HCT116 (cell line): ENCODE results near the gene SYNGAP1. TPM values are rescaled to one million over a fixed set of nuclear protein-coding genes. Genes with fewer than 3 reads are reported as not detected.

Experiments
- ATAC-seq: fragments of 200-7000 bp; cut with Tn5 transposase; 2 replicates; pipeline ENCODE4 v1.9.1; 2020; ENCODE audit warnings: mild to moderate bottlenecking, moderate library complexity
- BruUV-seq: library from RNA; stranded (reverse); fragments of 400-500 nt; replicated peaks from 2 replicates; lab custom pipeline; 2021; lab: Mats Ljungman, UMichigan
- CTCF ChIA-PET: fragments of 300-600 bp; sonication (Branson Sonifier 250); formaldehyde crosslinking; loops from one replicate; lab custom pipeline; 2021; ENCODE audit warnings: antibody characterized with exemption; lab: Charles Lee
- POLR2A ChIA-PET: fragments of 300-600, 350-600 bp; sonication (Branson Sonifier 250); formaldehyde crosslinking; loops from one replicate; lab custom pipeline; 2021; ENCODE audit warnings: antibody characterized with exemption; lab: Charles Lee
- RAD21 ChIA-PET, 2 experiments: fragments of 300-600 bp; sonication (Branson Sonifier 250); formaldehyde crosslinking; loops; one replicate each; lab custom pipeline; 2023; ENCODE audit warnings: low total read pairs in 2 of 2; ENCODE audit not compliant: uncharacterized antibody in 2 of 2, unreplicated experiment in 2 of 2, low non-redundant PET in 1 of 2; lab: Charles Lee
- DNase-seq: peaks from one replicate; pipeline ENCODE4 v3.0.0-alpha.2; 2010; ENCODE audit warnings: low read depth, low spot score
- H2AFZ ChIP-seq: fragments of 200-600 bp; shearing (Covaris generic), sonication (generic); 2 replicates; pipeline ENCODE4 v1.6.1; 2017; ENCODE audit warnings: low read depth, mixed run types, mixed read lengths, antibody characterized with exemption, low read length; ENCODE audit not compliant: poor library complexity, severe bottlenecking
- H3K27ac ChIP-seq: 2 replicates; pipeline ENCODE4 v1.5.1; 2012; ENCODE audit warnings: low read depth, low read length
- H3K27me3 ChIP-seq: fragments of 200-600 bp; sonication (generic); 2 replicates; pipeline ENCODE4 v1.6.1; 2016; ENCODE audit warnings: mixed run types, low read length, mixed read lengths; ENCODE audit not compliant: insufficient read depth
- H3K36me3 ChIP-seq, 2 experiments: fragments of 200-500 bp in 1 of 2; fragments of 200-600 bp in 1 of 2; sonication (Bioruptor generic) in 1 of 2; sonication (generic) in 1 of 2; 2 replicates each; pipeline versions ENCODE4 v1.5.1 to v1.6.1; 2014 to 2016; ENCODE audit warnings: low read length in 2 of 2, inconsistent platforms in 1 of 2, mixed read lengths in 1 of 2, mixed run types in 1 of 2; ENCODE audit not compliant: insufficient read depth in 2 of 2, control insufficient read depth in 1 of 2
- H3K4me1 ChIP-seq, 2 experiments: fragments of 200-600 bp in 1 of 2; sonication (generic) in 1 of 2; 2 replicates each; pipeline versions ENCODE4 v1.5.1 to v1.6.1; 2012 to 2017; ENCODE audit warnings: low read length in 2 of 2, inconsistent platforms in 1 of 2, mild to moderate bottlenecking in 1 of 2, mixed read lengths in 1 of 2, mixed run types in 1 of 2, moderate library complexity in 1 of 2; ENCODE audit not compliant: insufficient read depth in 2 of 2, control insufficient read depth in 1 of 2
- H3K4me2 ChIP-seq: fragments of 200-600 bp; sonication (generic); 2 replicates; pipeline ENCODE4 v1.6.1; 2017; ENCODE audit warnings: mixed run types, low read length, mixed read lengths
- H3K4me3 ChIP-seq, 2 experiments: fragments of 200-600 bp in 1 of 2; sonication (generic) in 1 of 2; replicated peaks in 1 of 2; 2 replicates each; pipeline ENCODE4 v1.5.1; 2011 to 2016; ENCODE audit warnings: low read length in 2 of 2, control low read depth in 1 of 2, low read depth in 1 of 2, mild to moderate bottlenecking in 1 of 2, mixed read lengths in 1 of 2, mixed run types in 1 of 2
- H3K79me2 ChIP-seq: fragments of 200-600 bp; sonication (generic); 2 replicates; pipeline ENCODE4 v1.6.1; 2017; ENCODE audit warnings: mild to moderate bottlenecking, mixed run types, low read length, moderate library complexity, mixed read lengths; ENCODE audit not compliant: insufficient read depth
- H3K9ac ChIP-seq: fragments of 200-600 bp; sonication (generic); 2 replicates; pipeline ENCODE4 v1.6.1; 2016; ENCODE audit warnings: low read length, mixed read lengths
- H3K9me2 ChIP-seq: fragments of 200-600 bp; sonication (generic), shearing (Covaris generic); 2 replicates; pipeline ENCODE4 v1.6.1; 2017; ENCODE audit warnings: mixed run types, mild to moderate bottlenecking, moderate library complexity; ENCODE audit not compliant: insufficient read depth
- H3K9me3 ChIP-seq, 2 experiments: fragments of 200-500 bp in 1 of 2; fragments of 200-600 bp in 1 of 2; sonication (Bioruptor generic) in 1 of 2; sonication (generic) in 1 of 2; 2 replicates each; pipeline ENCODE4 v1.6.1; 2014 to 2017; ENCODE audit warnings: low read length in 2 of 2, mixed read lengths in 2 of 2, inconsistent platforms in 1 of 2, low read depth in 1 of 2, mild to moderate bottlenecking in 1 of 2, mixed run types in 1 of 2, moderate library complexity in 1 of 2; ENCODE audit not compliant: control insufficient read depth in 1 of 2, insufficient read depth in 1 of 2
- H4K20me1 ChIP-seq: fragments of 200-600 bp; sonication (generic), shearing (Covaris generic); 2 replicates; pipeline ENCODE4 v1.6.1; 2017; ENCODE audit warnings: mixed run types, mild to moderate bottlenecking, moderate library complexity; ENCODE audit not compliant: insufficient read depth
- CBX3 ChIP-seq: IDR thresholded peaks from 2 replicates; pipeline ENCODE4 v1.6.1; 2012; ENCODE audit warnings: low read depth
- EGR1 ChIP-seq: IDR thresholded peaks from 2 replicates; pipeline ENCODE4 v1.6.1; 2012; ENCODE audit warnings: low read depth
- EZH2 ChIP-seq: fragments of 200-600 bp; sonication (generic); IDR thresholded peaks from 2 replicates; pipeline ENCODE4 v1.6.1; 2017; ENCODE audit warnings: antibody characterized with exemption, mixed run types
- EZH2phosphoT487 ChIP-seq: fragments of 200-600 bp; IDR thresholded peaks from 2 replicates; pipeline ENCODE4 v1.6.1; 2018; ENCODE audit warnings: antibody characterized with exemption, borderline replicate concordance
- MAX ChIP-seq: IDR thresholded peaks from 2 replicates; pipeline ENCODE4 v1.6.1; 2012
- POLR2A ChIP-seq: IDR thresholded peaks from 2 replicates; pipeline ENCODE4 v1.7.0; 2011; ENCODE audit warnings: borderline replicate concordance; ENCODE audit not compliant: insufficient read depth, insufficient read length; ENCODE audit errors: extremely low read depth
- RAD21 ChIP-seq: IDR thresholded peaks from 2 replicates; pipeline ENCODE4 v1.6.1; 2012; ENCODE audit warnings: low read depth, mild to moderate bottlenecking
- REST ChIP-seq: IDR thresholded peaks from 2 replicates; pipeline ENCODE4 v1.6.1; 2012; ENCODE audit warnings: low read depth
- SP1 ChIP-seq: IDR thresholded peaks from 2 replicates; pipeline ENCODE4 v1.6.1; 2012; ENCODE audit warnings: low read depth
- SRF ChIP-seq: IDR thresholded peaks from 2 replicates; pipeline ENCODE4 v1.6.1; 2012; ENCODE audit warnings: low read depth
- TCF7L2 ChIP-seq: IDR thresholded peaks from 2 replicates; pipeline ENCODE4 v1.7.0; 2011; ENCODE audit warnings: borderline replicate concordance, inconsistent platforms; ENCODE audit not compliant: insufficient read depth, insufficient read length; ENCODE audit errors: extremely low read depth
- ZBTB33 ChIP-seq: IDR thresholded peaks from 2 replicates; pipeline ENCODE4 v1.6.1; 2011; ENCODE audit warnings: mild to moderate bottlenecking, low read length, moderate library complexity; ENCODE audit not compliant: insufficient replicate concordance; ENCODE audit errors: extremely low read depth
- ZNF274 ChIP-seq: fragments of 200-500 bp; sonication (Bioruptor generic); IDR thresholded peaks from 2 replicates; pipeline ENCODE4 v1.6.1; 2014; ENCODE audit warnings: mild to moderate bottlenecking, low read depth, low read length, inconsistent platforms
- intact Hi-C: fragments of 100-400 bp; cut with micrococcal nuclease; formaldehyde crosslinking; loops from 2 replicates; pipeline ENCODE4 v1.10.0; 2022
- total RNA-seq: library from RNA; stranded (reverse); gene quantifications from one replicate; pipeline ENCODE4 v1.2.1, GENCODE V29; 2021; ENCODE audit not compliant: unreplicated experiment

The SYNGAP1 gene
- total RNA-seq, 1 experiment from 2014 or later = 11.5 TPM

- Histone ChIP-seq H3K9ac (no peak overlapping the region), H3K9me2 (no peaks in the 10 kb centered on the region), H3K4me2 (0 out of 2 replicates have a peak overlapping the region, but pooled peaks have one; percentile 28), H3K4me1 (peaks cover 0 to 16% of the 10 kb centered on the region in 2 experiments; a peak in 2 of 4 replicates), H3K79me2 (no peaks in the 10 kb centered on the region), H3K9me3 (no peaks in the 10 kb centered on the region), H3K4me3 (no peak overlapping the region), H3K36me3 (no peaks in the 10 kb centered on the region), H2AFZ (no peak overlapping the region), H3K27me3 (no peaks in the 10 kb centered on the region), H3K27ac (no peak overlapping the region), H4K20me1 (no peaks in the 10 kb centered on the region)
- no TSS peak for BruUV-seq
- no peak for TF ChIP-seq REST
- no peak for TF ChIP-seq POLR2A
- TF ChIP-seq SRF = no peak
- no peak for TF ChIP-seq EGR1
- no peak for TF ChIP-seq MAX
- TF ChIP-seq TCF7L2 = no peak
- TF ChIP-seq RAD21 = no peak
- TF ChIP-seq CBX3 = no peak
- no peak for TF ChIP-seq SP1
- TF ChIP-seq ZNF274 = no peak
- no peak for TF ChIP-seq ZBTB33
- no peak for TF ChIP-seq EZH2
- no peak for TF ChIP-seq EZH2phosphoT487
- ChIA-PET CTCF (interaction anchor here (1.0 to 1.1 kb wide), 2 partner anchors 11 to 127 kb away, joined by 3 read pairs; no protein-coding TSS in a partner anchor), POLR2A (interaction anchor here (1.3 to 1.6 kb wide), 2 partner anchors 11 to 104 kb away, joined by 3 to 5 read pairs; partner anchors contain the start of genes RPS18 and VPS52), RAD21 (no interaction called here)
- intact Hi-C loops = no loop called here
- no peak for ATAC-seq
- no peak for DNase-seq
Observed at GRCh38 chr6:33375143-33375671, 44.7 kb upstream of the SYNGAP1 start.
